PC-9 (cell line): ENCODE measurements around the gene EPHA2.

Source experiments
- CTCF ChIP-seq: fragments of 200-600 bp; sonication (generic); conservative IDR thresholded peaks from 2 replicates; pipeline ENCODE4 v1.6.1; 2017; ENCODE audit warnings: mixed run types, antibody characterized with exemption, mild to moderate bottlenecking, moderate library complexity
- EZH2 ChIP-seq: fragments of 200-600 bp; sonication (generic); IDR thresholded peaks from 2 replicates; pipeline ENCODE4 v1.8.0; 2017; ENCODE audit warnings: antibody characterized with exemption, low read depth

- TF ChIP-seq CTCF (no peak), EZH2 (no peak)
Observed at GRCh38 chr1:16126743-16127515, 28.9 kb downstream of the EPHA2 start.
